ENCODE results near the gene AHSP.
"Not testable (repeated sequence)": the region's sequence is repeated elsewhere in the genome, so short reads cannot be mapped to it uniquely, and the experiment has no call there.

Gene AHSP

DNA sequence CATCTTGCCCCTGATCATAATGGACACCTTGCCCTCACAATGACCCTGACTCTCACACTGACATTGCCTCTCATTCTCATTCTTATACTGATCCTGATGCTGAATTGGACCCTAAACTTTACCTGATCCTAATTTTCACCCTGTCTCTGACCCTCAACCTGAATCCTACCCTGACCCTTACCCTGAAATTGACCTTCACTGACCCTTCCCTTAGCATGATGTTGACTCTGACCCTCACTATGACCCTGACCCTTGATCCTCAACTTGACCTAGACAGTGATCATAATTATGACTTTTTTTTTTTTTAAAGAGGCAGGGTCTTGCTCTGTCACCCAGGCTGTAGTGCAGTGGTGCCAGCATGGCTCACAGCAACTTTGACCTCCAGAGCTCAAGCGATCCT is 3.4 kb downstream of the AHSP start:
- no peak for DNase-seq (ENCODE audit: low read depth)

DNA sequence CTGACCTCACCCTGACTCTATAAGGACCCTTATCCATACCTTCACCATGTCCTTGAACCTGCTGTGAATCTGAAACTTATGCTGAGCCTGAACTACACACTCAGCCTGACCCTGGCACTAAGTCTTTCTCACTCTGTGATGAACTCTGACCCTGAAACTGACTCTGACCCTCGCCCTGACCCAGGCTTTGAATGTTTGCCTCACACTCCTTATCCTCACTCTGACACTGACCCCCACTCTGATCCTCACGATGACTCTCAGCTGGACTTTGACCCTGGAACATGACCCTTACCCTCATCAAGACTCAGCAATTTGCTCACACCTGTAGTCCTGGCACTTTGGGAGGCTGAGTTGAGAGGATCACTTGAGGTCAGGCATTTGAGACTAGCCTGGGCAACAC is 4.4 kb downstream of the AHSP start:
- DNase-seq (ENCODE audit: low read depth), result no peak

DNA sequence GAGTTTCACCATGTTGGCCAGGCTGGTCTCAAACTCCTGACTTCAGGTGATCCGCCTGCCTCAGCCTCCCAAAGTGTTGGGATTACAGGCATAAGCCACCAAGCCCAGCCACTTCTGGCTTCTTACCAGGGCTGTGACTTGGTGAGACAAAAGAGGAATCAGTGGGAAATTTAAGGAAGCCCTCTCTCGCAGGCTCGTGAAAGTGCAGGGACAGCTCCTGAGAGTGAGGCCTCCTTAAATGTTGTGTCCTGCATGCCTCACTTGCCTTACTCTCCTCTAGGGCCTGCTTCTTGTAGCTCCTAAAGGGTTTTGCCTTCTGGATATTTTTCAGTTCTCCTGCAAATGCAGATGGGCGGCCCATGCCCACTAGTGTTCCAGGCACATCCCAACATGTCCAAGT is 5.2 kb downstream of the AHSP start:
- DNase-seq (ENCODE audit: low read depth), result no peak

DNA sequence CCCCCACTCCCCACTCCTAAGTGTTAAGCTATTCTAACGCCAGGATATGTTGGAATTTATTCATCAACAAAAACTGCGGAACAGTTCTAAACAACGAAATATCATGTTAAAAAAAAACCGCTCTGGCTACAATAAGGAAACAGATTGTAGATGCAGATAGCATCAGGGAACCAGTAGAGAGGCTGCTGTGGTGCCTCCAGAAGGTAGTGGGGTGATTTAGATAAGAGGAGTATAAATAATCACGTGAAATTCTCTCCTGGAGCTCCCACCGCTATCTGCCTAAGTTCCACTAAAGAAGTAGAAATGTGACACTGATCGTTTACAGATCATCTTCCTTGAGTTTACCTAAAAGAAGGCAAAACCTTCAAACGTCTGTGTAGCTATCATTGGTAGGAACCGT is 8.0 kb downstream of the AHSP start:
- DNase-seq (ENCODE audit: low read depth), result no peak

DNA sequence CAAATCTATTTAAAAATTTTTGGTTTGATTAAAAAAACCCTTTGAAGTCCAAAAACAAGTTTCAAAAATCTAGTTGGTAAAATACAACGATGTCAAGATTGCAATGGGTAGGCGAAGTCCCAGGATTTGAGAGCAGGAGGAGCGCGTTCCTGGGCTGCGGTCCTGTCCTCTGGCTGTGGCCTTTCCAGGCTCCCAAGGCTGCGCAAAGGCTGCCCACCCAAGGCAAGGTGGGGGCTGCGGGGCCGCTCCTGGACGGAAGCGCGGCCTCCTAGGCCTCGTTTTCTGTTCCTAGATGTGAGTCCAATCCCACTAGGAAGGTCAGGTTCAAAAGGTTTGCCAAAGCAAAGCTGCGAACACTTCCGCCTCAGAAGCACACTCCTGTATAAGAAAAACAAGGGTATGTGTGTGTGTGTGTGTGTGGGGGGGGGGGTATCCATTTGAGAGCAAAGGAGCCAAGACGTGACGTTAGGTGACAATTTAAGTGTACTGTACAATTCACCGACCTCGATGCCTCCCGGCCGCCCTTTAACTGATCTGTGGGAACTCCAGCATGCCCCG is 9.2 kb downstream of the AHSP start:
- no peak for DNase-seq (ENCODE audit: low read depth)

DNA sequence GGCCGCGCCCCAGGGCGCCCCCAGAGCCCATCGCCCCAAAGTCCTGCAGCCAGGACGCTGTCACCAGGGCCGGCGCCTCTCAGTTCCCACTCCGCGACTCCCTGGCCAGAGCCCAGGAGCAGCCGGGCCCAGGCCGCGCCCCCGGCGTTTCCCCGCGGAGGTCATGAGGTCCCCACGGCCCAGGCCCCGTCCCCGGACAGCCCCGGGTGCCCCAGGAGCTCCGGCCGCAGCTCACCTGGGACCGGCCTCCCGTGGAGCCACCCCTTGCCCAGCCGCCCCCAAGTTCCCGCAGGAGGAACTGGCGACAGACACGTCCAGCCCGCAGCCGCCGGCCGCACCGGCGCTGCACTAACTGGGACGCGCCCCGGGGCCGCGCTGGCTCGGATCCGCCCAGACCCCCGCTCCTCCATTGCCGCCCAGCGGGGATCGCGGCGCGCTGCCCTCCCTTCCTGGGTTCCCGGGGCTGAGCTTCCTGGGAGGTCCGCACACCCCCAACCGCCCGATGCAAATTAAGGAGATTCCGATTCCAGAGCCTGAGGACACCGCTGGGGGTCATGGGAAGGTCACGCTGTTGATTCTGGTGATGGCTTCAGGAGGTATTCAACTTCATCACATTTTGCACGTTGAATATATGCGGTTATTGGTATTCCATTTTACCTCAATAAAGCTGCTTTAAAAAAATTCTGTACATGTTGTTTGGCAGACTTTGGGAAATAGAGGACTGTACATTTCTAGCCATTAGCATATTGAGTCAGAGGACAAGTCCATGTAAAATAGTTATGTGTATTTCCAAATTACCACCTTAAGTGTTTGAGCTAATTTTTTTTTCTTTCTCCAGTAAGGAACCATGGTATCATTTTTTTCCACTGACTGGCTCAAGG is 9.9 kb downstream of the AHSP start:
- DNase-seq (ENCODE audit: low read depth), result no peak

GRCh38 chr16:31538243-31538598 is 10.5 kb downstream of the AHSP start:
- DNase-seq (ENCODE audit: low read depth), result not testable (repeated sequence)

DNA sequence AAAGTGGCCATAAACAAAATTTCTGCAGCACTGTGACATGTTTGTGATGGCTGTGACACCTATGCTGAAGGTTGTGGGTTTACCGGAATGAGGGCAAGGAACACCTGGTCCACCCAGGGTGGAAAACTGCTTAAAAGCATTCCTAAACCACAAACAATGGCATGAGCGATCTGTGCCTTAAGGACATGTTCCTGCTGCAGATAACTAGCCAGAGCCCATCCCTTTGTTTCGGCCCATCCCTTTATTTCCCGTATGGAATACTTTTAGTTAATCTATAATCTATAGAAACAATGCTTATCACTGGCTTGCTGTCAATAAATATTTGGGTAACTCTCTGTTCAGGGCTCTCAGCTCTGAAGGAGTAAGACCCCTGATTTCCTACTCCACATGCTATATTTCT is 12.1 kb downstream of the AHSP start:
- not testable (repeated sequence) for DNase-seq (ENCODE audit: low read depth)

DNA sequence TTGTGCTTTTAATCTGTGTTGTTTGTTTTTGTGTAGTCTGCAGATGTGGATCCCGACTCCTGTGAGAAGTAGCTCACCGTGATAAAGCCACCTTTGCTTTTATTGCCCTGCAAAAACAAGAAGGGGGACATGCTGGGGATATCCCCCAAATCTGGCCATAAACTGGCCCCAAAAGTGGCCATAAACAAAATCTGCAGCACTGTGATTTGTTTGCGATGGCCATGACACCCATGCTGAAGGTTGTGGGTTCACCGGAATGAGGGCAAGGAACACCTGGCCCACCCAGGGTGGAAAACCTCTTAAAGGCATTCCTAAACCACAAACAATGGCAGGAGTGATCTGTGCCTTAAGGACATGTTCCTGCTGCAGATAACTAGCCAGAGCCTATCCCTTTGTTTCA is 15.1 kb downstream of the AHSP start:
- no peak for DNase-seq (ENCODE audit: low read depth)

GRCh38 chr16:31561426-31562233 is 33.9 kb downstream of the AHSP start:
- DNase-seq (ENCODE audit: low read depth), result no peak

DNA sequence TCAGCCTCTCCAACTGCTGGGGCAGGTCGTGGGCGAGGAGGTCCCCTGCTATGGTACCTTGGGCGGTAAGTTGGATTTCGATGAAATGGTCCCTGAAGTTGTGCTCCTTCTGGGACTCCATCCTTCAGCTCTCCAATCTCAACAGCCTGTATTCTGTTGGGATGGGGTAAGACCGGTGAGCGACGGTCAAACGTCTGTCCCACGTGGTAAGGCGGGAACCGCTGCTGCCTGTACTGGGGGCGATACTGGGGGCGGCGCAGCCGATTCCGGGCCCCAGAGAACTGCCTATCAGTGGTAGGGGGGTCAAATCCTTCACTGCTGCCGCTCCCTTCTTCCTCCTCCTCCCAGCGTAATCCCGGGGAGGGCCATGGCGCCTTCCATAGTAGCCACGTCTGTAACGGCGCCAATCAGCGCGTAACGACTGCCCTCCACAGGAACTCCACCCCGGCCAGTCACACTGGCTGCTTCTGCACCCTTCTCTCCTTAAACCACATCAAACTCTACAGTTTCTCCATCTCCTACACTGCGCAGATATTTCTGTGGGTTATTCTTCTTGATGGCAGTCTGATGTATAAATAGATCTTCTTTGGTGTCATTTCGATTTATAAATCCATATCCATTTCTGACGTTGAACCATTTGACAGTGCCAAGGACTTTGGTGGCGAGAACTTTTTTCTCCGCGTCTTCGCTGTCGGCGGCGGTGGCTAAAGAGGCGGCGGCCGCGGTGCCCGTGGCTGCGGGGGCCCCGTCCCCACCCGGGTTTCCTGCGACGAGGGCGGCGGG is 41.1 kb downstream of the AHSP start:
- DNase-seq (ENCODE audit: low read depth), result no peak

DNA sequence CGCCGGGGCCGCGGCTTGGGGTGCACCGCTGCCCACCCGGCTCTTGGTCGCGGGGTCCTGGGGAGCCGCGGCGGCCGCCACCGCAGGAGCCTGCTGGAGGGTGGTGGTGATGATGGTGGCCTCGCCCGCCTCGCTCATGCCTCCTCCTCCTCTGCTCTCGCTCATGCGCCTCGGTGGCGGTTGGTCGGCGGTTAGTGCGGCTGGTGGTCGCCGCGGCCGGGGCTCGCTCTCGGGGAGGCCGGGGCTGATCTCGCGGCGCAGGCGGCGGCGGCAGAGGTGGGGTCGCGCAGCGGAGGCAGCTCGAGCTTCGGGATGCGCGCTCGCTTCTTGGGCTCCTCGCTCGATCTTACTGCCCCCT is 41.6 kb downstream of the AHSP start:
- DNase-seq (ENCODE audit: low read depth), result no peak

DNA sequence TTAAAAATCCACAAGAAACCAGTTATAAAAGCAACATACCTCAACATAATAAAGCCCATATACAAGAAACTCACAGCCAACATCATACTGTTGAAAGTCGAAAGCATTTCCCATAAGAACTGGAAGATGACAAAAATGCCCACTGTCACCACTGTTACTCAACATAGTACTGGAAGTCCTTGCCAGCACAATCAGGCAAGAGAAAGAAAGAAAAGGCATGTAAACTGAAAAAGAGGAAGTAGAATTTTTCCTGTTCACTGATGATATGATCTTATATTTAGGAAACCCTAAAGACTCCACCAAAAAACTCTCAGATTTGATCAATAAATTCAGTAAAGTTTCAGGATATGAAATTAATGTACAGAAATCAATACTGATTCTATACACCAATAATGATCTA is 45.1 kb downstream of the AHSP start:
- DNase-seq (ENCODE audit: low read depth), result no peak

DNA sequence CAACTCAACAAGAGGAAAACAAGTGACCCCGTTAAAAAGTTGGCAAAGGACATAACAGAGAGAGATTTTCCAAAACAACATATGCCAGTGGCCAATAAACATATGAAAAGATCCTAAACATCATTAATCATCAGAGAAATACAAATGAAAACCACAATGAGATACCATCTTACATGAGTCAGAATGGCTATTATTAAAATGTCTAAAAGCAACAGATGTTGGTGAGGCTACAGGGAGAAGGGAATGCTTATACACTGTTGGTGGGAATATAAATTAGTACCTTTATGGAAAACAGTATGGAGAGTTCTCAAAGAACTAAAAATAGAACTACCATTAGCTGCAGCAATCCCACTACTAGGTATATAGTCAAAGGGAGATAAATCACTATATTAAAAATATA is 46.5 kb downstream of the AHSP start:
- not testable (repeated sequence) for DNase-seq (ENCODE audit: low read depth)

DNA sequence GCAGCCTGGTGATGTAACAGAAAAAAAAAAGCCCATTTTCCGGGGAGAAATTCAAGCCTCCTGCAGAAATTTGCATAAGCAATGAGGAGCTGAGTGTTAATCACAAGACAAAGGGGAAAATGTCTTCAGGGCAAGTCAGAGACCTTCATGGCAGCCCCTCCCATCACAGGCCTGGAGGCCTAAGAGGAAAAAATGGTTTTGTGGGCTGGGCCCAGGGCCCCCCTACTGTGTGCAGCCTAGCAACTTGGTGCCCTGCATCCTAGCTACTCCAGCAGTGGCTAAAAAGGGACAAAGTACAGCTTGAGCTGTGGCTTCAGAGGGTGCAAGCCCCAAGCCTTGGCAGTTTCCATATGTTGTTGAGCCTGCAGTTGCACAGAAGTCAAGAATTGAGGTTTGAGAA is 49.7 kb downstream of the AHSP start:
- no peak for DNase-seq (ENCODE audit: low read depth)

Data from stimulated activated CD8-positive, alpha-beta memory T cell treated with anti-CD3 and anti-CD28 coated beads, Interleukin-15, amount 100 ng/mL, for 24 hours (primary cell).